Right forelimb (tissue), 1 donor: ENCODE data around the gene CNTNAP5.

Source experiments
- DNase-seq: peaks from one replicate; pipeline ENCODE4 v3.0.0-alpha.2; 2018

The CNTNAP5 gene

GRCh38 chr2:124281541-124281940 lies 256.5 kb downstream of the CNTNAP5 start:
- DNase-seq, result peak; percentile 50

GRCh38 chr2:124283096-124283495 lies 258.0 kb downstream of the CNTNAP5 start:
- no peak for DNase-seq

- no peak for DNase-seq
Measured at GRCh38 chr2:124286089-124286783, 261.1 kb downstream of the CNTNAP5 start.

- DNase-seq, result no peak
Measured at GRCh38 chr2:124289060-124289459, 264.0 kb downstream of the CNTNAP5 start.

GRCh38 chr2:124289615-124290014 lies 264.5 kb downstream of the CNTNAP5 start:
- no peak for DNase-seq

GRCh38 chr2:124296470-124296869 lies 271.4 kb downstream of the CNTNAP5 start:
- DNase-seq, result no peak

GRCh38 chr2:124301915-124302314 lies 276.8 kb downstream of the CNTNAP5 start:
- no peak for DNase-seq

GRCh38 chr2:124308319-124309062 lies 283.4 kb downstream of the CNTNAP5 start:
- no peak for DNase-seq

- DNase-seq, result no peak
Measured at GRCh38 chr2:124309563-124310138, 284.6 kb downstream of the CNTNAP5 start.

- no peak for DNase-seq
Measured at GRCh38 chr2:124310671-124311070, 285.6 kb downstream of the CNTNAP5 start.

GRCh38 chr2:124314084-124314483 lies 289.0 kb downstream of the CNTNAP5 start:
- no peak for DNase-seq

GRCh38 chr2:124315221-124315880 lies 290.3 kb downstream of the CNTNAP5 start:
- no peak for DNase-seq

- DNase-seq, result no peak
Measured at GRCh38 chr2:124316133-124316532, 291.0 kb downstream of the CNTNAP5 start.

- no peak for DNase-seq
Measured at GRCh38 chr2:124316881-124317605, 292.0 kb downstream of the CNTNAP5 start.

GRCh38 chr2:124317628-124318027 lies 292.5 kb downstream of the CNTNAP5 start:
- DNase-seq, result no peak

GRCh38 chr2:124318913-124319312 lies 293.8 kb downstream of the CNTNAP5 start:
- DNase-seq, result no peak

- DNase-seq, result no peak
Measured at GRCh38 chr2:124319577-124319976, 294.5 kb downstream of the CNTNAP5 start.

- no peak for DNase-seq
Measured at GRCh38 chr2:124320051-124320688, 295.1 kb downstream of the CNTNAP5 start.

- no peak for DNase-seq
Measured at GRCh38 chr2:124323321-124323720, 298.2 kb downstream of the CNTNAP5 start.

GRCh38 chr2:124325667-124326440 lies 300.8 kb downstream of the CNTNAP5 start:
- no peak for DNase-seq

- DNase-seq, result no peak
Measured at GRCh38 chr2:124327303-124327702, 302.2 kb downstream of the CNTNAP5 start.
